Left renal cortex interstitium (tissue), 4 donors: ENCODE data around the gene SCAP. TPM values are rescaled to one million over a fixed set of nuclear protein-coding genes. Genes with fewer than 3 reads are reported as not detected.
"Not testable (repeated sequence)": the region's sequence is repeated elsewhere in the genome, so short reads cannot be mapped to it uniquely, and the experiment has no call there.

Source experiments
- DNase-seq, 4 donors: peaks; one replicate each; pipeline ENCODE4 v3.0.0-alpha.2; 2013; ENCODE audit warnings: low read depth in 4 of 4, low spot score in 2 of 4, missing footprints in 1 of 4
- polyA plus RNA-seq, 4 donors: library from polyadenylated mRNA; unstranded; fragments of 120-200 nt; gene quantifications; one replicate each; pipeline ENCODE4 v1.2.1, GENCODE V29; 2013; ENCODE audit not compliant: insufficient read length in 4 of 4

The SCAP gene
- polyA plus RNA-seq = 10 to 100 TPM; 67.5 to 97.3 (median 83.5) TPM

DNA sequence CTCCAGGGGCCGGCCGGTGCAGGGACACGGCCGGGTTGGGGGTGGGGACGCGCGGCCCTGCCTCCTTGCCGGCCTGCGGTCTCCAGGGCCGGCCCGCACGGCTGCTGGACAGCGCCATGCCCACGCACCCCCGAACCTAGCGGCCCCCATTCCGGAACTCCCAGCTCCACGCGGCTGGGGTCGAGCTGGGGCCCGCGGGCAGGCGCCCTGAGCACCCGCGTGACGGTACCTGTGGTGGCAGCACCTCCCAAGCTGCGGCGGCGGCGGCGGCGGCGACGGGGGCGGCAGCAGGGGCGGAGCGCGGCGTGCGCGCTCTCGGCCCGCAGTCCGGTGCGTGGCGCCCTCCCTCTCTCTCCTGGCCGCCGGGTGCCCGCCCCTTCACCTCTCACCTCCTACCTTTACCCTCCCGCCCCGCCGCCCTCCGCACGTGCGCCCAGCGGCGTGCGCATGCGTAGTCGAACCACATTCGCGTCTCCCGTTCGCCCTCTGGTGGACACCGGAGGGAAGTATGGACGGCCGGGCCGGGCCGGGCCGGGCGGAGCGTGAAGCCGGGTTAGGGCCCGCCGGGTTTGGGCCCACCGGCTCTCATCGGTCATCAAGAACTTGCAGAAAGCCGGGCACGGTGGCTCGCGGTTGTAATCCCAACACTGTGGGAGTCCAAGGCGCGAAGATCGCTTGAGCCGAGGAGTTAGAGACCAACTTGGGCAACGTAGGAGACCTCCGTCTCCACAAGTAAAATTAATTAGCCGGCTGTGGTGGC, at the start of gene SCAP:
Gene SCAP (minus strand): TSS at position 372 of the 760 bp plus-strand sequence. CDS start 32,948 bp downstream, outside the sequence.
- DNase-seq = peak; percentile 68 to 76 (median 72)

DNA sequence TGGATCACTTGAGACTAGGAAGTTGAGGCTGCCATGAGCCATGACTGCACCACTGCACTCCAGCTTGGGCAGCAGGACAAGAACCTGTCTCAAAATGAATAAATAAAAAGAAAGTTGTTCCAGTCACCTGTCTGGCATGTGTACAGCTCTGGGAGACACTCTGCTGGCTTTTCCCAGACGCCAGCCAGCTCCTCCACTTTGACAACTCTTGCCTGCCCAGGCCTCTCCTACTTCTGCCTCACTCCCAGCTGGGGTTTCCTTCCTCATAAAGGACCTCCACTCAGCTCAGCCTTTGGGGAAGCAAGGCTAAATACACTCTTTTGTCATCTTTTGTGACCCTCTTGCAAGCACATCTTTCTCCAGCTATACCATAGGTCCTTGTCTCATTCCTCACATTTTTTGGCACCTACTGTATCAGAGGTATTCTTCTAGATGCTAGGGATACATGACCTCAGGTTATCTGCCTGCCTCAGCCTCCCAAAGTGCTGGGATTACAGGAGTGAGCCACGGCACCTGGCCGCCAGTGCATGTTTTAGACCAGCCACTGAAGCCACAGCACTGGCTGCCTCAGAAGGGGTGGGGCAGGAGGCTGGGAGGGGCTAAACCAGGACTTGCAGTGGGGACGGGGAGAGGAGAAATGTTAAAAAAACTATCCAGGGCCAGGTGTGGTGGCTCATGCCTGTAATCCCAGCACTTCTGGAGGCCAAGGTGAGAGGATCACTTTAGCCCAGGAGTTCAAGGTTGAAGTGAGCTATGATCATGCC, 47.8 kb upstream of the SCAP start:
- no peak for DNase-seq

DNA sequence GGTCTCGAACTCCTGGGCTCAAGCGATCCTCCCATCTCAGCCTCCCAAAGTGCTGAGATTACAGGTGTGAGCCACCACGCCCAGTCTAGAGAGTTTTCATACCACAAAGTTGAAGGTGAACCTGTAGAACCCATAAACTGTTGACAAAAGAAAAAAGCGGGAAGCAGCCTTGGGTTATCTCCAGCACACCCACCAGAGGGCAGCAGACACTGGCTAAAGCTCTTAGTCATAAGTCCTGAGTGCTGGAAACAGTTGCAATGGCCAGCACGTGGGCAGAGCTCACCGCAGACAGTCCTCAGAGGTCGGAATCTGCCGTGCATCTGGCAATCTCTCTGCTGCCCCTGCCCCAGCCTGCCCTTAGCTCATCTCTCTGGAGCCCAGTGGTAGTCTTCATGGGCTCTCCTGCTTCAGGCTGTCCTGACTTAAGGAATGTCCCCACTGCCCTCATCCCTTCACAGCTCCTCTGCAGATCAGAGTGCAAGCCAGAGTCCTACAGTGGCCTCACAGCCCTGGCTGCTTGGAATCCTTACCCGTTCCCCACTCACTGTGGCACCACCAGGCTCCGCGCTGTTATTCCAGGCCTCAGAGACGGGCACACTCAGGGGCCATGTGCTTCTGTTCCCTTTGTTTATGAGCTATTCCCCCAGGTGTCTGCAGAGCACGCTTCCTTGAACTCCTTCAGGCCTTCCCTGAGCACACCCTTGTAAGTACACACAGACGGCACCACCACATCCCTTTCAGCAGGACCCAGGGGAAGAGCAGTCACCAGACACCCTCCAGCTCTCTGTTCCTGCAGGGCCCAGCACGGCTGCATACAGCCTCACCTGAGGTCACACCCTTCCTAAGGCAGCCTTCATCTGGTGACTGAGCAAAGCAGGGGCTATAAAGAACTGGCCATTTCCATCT, 46.6 kb upstream of the SCAP start:
- DNase-seq = peak in 2 of 4 donors; percentile 69 to 81

DNA sequence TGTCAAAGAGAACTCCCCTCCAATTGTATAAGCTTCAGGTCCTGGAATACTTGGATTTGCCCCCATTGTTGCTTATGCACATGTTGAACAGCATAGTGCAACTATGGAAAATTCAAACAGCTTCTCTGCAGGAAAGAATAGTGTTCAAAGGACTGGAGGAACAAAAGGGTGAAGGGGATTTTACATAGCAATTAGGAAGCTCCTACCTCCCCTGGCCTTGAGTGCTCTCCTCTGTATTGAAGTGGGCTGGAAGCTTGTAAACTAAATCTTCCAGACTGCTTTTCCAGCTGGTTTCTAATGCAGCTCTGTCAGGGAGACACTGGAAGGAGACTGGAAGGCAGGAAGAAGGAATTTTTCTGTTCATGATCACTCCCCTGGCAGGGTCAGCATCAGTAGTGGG, 45.0 kb upstream of the SCAP start:
- DNase-seq = no peak

DNA sequence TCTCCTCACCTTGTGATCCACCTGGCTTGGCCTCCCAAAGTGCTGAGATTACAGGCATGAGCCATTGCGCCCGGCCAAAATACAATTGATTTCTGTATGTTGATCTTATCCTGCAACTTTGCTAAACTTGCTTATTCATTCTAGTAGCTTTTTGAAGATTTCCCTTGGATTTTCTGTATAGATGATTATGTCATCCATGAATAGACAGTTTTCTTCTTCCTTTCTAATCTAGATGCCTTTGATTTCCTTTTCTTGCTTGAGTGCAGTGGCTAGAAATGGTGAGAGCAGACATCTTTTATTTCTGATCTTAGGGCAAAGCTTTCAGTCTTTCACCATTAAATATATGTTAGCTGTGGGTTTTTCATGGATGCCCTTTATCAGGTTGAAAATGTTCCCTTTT, 42.2 kb upstream of the SCAP start:
- no peak for DNase-seq

DNA sequence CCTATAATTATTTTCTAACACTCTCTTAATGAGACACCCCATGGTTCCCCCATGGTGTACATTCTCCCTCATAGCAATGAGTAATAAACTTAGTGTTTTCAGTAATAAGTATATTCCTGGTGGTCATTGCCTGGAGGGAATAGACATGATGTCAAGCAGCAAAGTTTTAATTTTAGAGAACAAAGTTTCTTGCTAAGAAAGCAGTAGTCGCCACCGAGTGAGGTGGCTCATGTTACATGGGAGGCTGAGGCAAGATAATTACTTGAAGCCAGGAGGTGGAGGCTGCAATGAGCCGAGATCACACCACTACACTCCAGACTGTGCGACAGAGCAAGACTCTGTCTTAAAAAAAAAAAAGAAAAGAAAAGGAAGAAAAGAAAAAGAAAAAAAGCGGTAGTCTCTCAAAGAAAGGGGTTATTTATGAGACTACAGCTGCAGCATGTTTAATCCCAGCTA, 40.2 kb upstream of the SCAP start:
- DNase-seq = no peak

DNA sequence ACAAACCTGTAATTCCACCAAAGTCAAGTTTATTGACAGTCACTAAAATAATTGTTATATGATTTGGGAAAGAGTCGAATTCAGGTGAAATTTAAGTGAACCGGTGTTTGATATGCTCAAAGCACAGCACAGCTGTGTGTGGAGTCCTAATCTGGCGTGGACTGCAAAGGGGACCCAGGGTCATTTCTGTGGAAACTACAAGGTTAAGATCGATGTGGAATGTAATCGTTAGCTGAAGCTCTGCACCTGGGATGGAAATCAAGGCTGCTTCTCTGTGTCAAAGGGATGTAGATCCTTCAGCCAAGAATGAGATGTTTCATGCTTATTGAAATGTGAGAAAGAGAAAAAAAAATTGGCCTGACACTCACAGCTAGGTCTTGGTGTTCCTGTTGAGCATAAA, 39.4 kb upstream of the SCAP start:
- no peak for DNase-seq

DNA sequence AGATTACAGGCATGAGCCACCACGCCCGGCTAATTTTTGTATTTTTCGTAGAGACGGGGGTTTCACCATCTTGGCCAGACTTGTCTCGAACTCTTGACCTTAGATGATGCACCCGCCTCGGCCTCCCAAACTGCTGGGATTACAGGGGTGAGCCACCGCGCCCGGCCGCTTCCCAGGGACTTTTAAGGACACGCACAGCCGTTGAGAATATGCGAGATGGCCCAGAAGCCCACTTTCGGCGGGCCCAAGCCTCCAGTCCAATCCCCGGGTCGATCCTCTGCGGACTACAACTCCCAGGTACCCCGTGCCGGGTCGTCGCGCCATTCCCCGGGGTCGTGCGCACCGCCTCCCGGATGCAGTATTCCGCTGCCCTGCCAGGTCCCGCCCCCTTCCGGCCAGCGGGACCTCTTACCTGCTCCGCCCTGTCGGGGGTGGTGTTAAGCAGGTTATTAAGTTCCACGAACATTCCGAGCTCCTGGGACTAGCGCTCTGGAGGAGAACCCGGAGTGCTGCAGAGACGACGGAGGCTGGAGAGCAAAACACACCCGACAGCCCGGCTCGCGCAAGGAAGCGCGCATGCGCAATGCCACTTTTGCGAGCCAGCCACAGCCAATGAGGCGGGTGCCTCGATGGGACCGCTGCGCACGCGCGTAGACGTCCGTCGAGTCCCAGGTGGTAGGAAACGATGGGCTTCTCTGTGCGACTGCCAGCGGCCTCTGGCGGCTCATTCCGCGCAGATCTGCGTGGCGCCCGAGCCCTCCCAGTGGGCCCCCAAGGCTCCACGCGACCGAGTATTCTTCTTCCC, 37.6 kb upstream of the SCAP start, which contains the start of gene ELP6:
Gene ELP6 (minus strand): TSS at position 588 of the 805 bp plus-strand sequence. CDS start 122 bp downstream, at position 466.
- DNase-seq = peak; percentile 93 to 97 (median 96)

DNA sequence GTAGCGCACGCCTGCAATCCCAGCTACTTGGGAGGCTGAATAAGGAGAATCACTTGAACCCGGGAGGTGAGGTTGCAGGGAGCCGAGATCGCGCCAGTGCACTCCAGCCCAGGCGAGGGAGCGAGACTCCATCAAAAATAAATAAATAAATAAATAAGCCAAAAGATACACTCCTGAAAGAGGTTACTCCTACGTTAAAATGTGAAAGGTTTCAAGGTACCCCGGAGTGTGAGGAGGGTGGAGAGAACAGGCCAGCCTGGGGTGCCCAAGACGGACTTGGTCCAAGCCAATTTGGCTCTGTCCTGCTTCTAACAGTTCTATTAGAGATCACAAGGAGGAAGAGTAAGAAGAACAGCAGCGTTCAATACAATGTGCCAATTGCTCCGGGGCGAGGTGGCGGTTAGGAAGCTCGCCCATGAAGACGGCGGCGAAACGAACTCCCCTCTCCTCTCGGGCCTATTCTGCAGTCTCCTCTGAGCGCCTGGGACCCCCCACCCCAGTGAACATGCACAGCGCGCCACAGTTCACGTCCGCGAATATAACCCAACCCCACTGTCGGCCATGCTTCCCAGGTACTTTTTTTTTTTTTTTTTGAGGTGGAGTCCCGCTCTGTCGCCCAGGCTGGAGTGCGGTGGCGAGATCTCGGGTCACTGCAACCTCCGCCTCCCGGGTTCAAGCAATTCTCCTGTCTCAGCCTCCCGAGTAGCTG, 36.8 kb upstream of the SCAP start:
- DNase-seq = peak in 1 of 4 donors; percentile 17

DNA sequence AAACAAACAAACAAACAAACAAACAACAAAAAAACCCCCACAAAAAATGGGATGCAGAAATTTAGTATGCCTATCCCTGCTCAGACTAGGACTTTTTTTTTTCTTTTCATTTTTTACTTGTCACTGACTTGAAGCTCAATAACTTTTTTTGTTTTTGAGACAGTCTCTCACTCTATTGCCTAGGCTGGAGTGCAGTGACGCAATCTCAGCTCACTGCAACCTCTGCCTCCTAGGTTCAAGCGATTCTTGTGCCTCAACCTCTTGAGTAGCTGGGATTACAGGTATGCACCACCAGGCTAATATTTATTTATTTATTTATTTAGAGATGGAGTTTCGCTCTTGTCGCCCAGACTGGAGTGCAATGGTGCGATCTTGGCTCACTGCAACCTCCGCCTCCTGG, 29.5 kb upstream of the SCAP start:
- not testable (repeated sequence) for DNase-seq

DNA sequence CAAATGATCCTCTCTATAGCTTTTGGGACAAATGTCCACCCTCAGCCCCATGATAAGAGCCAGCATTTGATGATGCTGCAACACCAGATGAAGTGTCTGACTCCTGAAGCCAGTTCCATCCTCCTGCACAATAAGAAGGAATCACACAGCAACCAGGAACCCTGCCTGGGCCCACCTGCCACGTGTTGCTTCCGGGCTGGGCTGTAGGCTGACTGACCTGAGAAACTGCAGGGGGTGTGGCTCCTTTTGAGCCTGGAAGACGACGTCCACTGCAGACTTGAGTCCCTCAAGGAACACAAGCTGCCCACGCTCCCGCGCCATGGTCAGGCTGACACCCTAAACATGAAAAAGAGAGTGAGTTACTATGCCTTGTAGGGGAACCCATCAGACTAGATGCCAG, 28.4 kb upstream of the SCAP start:
- DNase-seq = no peak

DNA sequence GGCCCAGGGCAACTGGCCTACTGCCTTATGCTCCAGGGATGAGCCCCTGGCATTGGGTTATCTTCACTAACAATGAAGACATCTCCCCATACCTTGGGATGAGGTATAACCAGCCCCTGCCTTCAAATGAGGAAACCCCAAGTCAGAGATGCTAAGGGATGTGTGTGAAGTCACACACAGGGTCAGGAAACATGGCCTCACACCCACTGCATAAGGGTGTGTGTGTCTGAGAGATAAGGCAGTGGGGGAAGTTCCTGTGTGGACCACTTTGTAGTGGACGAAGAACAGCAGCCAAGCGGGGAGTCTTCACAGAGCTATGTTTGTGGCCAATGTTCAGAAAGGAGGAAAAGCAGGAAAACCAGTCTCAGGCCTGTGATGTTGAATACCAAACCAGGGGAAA, 27.3 kb upstream of the SCAP start:
- DNase-seq = no peak

DNA sequence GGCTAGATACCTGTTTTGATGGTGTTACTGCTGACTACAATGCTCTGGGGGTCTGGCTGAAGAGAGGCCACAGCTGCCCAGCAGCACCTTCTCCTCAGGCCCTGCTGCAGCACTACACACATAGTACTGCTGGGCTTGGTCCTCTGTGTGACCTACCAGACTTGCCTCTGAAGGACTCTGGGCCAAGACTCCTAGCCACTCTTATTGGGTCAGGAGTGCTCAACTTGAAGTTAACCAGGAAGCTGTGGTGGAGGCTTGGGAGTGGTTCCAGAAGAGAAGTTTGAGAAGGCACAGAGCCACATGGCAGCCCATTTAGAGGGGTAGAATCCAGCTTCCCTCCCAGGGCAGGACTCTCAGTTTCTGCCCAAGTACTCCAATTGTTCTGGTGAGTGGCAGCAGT, 21.2 kb upstream of the SCAP start:
- DNase-seq = no peak

DNA sequence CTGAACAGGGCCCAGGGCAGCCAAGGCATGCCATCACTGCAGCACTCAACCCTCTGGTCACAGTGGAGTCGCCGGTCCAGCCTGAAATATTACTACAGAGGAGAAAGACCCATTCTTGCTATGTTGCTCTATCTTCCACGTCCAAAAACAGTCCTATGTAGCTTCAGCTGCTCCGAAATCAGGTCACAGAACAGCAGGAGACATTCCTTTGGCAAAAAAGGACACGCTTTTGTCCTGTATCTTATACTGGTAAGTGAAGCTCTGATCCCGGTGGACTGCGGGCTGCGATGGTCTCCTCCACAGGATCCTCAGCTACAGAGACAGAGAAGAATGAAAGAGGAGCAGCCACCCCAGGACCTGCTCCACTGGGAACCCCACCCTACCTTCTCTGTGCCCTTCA, 20.1 kb upstream of the SCAP start:
- no peak for DNase-seq

DNA sequence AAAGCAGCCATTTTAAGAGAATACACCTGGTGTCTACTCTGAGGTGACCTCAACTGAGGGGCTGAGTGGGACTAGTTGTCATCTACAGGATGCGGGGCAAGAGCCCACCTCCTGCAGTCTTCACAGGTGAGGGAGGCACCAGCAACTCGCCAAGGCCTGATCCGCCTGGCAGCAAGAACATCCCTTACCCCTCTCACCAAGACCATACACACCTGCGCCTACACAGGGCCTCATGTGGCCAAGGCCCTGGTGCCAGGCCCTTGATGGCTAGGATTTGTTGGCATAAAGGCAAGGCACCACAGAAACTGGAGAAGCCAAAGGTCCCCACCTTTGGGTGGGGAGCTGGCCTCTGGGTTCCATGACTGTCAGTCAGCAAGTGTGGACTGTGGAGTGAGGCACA, 19.4 kb upstream of the SCAP start:
- no peak for DNase-seq

DNA sequence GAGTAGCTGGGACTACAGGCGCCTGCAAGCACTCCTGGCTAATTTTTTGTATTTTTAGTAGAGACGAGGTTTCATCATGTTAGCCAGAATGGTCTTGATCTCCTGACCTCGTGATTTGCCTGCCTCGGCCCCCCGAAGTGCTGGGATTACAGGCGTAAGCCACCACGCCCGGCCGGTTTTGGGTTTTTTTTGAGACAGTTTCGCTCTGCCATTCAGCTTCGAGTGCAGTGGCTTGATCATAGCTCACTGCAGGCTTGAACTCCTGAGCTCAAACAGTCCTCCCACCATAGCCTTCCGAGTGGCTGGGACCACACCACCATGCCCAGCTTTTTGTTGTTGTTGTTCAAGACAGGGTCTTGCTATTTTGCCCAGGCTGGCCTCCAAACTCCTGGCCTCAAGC, 16.0 kb upstream of the SCAP start:
- DNase-seq = no peak

DNA sequence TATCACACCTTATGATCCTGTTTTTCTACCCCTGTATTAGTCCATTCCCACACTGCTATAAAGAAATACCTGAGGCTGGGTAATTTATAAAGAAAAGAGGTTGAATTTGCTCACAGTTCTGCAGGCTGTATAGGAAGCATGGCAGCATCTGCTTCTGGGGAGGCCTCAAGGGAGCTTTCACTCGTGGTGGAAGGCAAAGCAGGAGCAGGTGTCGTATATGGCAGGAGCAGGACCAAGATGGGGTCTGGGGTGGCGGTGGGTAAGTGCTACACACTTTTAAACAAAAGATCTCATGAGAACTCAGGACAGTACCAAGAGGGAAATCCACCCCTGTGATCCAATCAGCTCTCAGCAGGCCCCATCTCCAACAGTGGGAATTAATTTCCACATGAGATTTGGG, 15.4 kb upstream of the SCAP start:
- no peak for DNase-seq

DNA sequence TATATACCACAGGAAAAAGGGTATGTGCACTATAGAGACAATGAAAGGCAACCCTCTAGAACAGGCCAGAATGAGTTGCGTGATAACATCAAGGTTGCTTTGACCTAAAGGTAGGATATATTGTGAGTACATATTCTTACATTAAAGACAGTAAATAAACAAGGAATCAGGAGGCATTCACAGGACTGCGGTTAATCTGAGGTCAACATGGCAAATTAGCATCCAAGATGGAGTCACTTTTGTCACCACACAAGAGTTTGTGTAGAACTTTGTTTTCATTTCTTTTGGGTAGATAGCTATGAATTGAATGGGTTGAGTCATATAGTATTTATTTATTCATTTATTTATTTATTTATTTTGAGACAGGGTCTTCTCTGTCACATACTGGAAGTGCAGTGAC, 11.5 kb upstream of the SCAP start:
- DNase-seq = no peak

DNA sequence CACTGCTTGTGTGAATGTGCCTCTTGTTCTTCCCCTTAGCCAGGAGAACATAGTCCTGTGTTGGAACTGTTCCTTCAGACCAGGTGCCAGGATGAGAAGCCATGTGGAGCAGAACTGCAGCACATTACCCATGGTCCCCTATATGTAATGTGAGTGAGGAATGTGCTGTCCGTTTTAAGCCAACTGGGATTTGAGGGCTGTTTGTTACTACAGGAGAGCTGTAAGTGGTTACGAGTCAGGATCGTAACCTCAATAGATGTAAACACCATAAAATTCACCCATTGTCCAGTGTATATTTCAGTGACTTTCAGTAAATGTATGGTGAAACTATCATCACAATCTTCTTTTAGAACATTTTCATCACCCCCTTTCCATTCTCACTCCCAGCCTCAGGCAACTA, 10.1 kb upstream of the SCAP start:
- no peak for DNase-seq
